GM20000 (cell line): Measurements from ENCODE around the gene FAM32A.
A peak's percentile ranks its signal among the peaks of the same experiment; 100 is the strongest.

Source experiments
- DNase-seq: peaks from one replicate; pipeline ENCODE4 v3.0.0; 2012; ENCODE audit warnings: low spot score
- TF ChIP-seq, protein P1 (sequence below): IDR thresholded peaks from 2 replicates; pipeline ENCODE4 v1.5.1; 2012; ENCODE audit warnings: mild to moderate bottlenecking, control low read depth; ENCODE audit errors: extremely low read depth, missing control alignments

The FAM32A gene

DNA sequence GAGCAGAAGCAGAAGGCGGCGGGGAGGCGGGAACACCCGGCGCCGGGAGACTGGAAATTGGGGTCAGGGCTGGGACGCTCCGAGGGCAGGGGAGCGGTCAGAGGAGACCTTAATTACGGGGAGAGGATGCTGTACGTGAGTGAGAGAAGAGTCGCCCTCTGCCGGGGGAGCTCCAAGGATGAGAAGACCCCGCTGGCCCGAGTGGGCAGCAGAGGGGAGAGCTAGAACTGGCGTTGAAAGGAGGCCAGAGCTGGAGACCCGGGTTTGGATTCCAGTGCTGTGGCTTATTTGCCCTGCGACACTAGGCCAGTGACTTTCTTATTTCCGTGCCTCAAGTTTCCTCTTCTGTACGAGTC is 536 bp downstream of the FAM32A start:
- TF ChIP-seq, protein P1, sequence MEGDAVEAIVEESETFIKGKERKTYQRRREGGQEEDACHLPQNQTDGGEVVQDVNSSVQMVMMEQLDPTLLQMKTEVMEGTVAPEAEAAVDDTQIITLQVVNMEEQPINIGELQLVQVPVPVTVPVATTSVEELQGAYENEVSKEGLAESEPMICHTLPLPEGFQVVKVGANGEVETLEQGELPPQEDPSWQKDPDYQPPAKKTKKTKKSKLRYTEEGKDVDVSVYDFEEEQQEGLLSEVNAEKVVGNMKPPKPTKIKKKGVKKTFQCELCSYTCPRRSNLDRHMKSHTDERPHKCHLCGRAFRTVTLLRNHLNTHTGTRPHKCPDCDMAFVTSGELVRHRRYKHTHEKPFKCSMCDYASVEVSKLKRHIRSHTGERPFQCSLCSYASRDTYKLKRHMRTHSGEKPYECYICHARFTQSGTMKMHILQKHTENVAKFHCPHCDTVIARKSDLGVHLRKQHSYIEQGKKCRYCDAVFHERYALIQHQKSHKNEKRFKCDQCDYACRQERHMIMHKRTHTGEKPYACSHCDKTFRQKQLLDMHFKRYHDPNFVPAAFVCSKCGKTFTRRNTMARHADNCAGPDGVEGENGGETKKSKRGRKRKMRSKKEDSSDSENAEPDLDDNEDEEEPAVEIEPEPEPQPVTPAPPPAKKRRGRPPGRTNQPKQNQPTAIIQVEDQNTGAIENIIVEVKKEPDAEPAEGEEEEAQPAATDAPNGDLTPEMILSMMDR, result peak; percentile 24
- DNase-seq, result peak; percentile 46

DNA sequence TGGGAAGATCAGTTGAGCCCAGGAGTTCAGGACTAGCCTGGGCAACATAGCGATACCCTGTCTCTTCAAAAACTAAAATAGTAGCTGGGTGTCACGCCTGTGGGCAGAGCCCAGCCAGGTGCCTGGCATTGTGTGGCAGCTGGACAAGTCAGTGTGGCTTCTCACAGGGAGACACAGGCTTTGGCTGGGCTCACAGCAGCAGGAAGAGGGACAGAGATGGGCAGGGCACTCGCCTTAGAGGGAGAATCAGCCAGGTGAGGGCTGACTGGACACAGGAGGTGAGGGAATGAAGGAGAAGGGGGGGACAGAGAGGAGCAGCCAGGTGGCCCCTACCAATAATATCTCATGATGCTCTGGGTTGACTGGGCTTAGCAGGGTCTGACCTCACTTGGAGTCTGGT is 3.3 kb downstream of the FAM32A start:
- no peak for DNase-seq

DNA sequence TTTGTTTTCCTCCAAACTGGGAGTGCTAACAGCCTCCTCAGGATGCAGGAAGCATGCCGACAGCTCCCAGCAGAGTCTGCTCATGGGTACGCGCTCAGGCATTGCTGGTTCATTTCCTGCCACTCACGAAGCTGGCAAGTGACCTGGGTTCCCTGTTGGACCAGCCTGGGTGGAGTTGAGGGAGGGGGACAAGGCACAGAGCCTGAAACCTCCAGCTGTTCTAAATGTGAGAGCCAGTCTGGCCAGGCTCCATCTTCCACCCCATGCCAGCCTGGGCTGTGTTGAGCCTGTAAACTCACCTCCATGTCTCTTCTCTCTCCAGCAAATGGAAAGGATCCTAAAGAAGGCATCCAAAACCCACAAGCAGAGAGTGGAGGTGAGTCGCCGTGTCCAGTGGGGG is 5.0 kb downstream of the FAM32A start:
- no peak for DNase-seq
- TF ChIP-seq, protein P1, result no peak

More for the DNA sequence above, 3.3 kb downstream of the FAM32A start:
- TF ChIP-seq, protein P1, result no peak

DNA sequence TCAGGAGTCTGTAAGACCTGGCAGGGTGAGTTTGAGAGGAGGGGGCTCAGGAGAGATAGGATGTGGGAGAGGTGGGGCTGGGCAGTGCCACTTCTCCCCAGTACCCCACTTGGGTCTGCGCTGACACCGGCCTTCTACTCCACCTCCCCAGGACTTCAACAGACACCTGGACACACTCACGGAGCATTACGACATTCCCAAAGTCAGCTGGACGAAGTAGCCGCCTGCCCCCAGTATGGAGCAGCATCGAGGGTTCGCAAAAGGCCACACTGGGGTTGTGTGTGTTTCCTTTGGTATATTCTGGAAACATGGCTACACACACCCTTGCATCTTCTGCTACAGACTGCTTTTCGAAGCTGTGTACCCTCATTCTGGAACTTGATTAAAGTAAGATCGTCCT is 5.5 kb downstream of the FAM32A start:
- DNase-seq, result no peak
- TF ChIP-seq, protein P1, result no peak

DNA sequence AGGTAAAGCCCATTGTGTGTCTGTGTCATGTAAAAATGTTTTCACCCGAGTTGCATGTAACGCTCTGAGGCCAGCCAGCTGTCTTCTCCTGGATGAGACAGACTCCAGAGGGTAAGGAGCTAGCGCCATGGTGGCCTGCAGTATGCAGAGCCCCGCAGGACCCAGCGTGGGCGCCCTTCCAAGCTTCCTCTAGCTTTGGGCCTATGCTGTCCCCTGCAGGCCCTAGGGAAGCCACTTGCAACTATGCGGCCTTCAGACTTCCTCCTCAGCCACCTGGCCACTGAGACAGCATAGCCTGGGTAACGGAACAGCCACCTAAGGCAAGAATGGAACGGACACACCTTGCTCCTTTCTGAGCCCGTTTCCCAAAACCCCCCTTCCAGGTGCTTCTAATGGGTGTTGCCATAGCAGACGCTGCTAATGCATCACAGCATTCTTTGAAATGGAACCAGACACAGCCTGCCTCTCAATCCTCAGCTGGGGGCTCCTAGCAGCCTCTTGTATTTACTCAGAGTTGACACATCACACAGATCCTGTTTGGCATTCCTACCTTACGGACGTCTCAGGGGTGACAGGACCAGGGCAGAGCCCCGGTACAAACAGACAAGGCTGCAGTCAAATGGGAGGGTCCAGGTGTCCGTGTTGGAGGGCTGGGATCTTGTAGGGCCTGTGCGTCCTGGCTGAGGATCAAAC is 6.2 kb downstream of the FAM32A start:
- no peak for DNase-seq
- TF ChIP-seq, protein P1, result no peak

DNA sequence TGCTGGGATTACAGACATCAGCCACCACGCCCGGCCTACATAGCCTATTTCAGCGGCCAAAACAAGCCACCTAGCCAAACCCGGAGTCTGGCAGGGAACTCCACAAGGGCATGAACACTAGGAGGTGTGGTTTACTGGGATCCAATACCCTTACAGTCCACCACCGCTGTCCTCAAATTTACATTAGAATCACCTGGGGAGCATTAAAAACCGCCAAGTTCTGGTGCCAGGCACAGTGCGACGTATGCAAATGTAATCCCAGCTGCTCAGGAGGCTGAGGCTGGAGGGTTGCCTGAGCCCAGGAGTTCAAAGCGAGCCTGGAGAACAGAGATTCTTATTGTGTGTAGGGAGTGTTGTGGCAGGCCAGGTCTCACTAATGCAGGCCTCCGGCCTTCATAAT is 8.3 kb downstream of the FAM32A start:
- DNase-seq, result no peak
- TF ChIP-seq, protein P1, result no peak

DNA sequence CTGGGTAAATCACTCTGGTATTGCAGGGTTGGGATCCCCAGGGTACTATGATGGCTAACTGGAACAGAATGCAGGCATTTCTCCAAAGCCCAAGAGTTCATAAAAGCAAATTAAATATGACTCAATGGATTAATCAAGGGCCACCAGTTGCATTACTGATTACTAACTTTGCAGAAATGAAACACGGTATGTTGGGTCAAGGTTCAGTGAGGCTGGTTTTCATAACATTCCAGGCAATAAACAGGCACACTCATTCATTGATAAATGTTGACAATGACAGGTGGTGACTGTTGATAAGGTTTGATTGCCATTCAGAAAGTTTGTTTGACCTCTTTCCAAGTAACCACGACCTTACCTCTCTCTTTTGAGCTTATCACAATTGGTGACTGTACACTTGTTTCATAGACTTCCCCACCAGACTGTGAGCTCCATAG is 12.0 kb downstream of the FAM32A start:
- no peak for DNase-seq
- TF ChIP-seq, protein P1, result no peak
